ENCODE results near the gene PNMA1. TPM values are rescaled to one million over a fixed set of nuclear protein-coding genes. Genes with fewer than 3 reads are reported as not detected.

PNMA1 gene, protein sequence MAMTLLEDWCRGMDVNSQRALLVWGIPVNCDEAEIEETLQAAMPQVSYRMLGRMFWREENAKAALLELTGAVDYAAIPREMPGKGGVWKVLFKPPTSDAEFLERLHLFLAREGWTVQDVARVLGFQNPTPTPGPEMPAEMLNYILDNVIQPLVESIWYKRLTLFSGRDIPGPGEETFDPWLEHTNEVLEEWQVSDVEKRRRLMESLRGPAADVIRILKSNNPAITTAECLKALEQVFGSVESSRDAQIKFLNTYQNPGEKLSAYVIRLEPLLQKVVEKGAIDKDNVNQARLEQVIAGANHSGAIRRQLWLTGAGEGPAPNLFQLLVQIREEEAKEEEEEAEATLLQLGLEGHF
- 10 to 100 TPM; 26.6 to 28.3 TPM for total RNA-seq

DNA sequence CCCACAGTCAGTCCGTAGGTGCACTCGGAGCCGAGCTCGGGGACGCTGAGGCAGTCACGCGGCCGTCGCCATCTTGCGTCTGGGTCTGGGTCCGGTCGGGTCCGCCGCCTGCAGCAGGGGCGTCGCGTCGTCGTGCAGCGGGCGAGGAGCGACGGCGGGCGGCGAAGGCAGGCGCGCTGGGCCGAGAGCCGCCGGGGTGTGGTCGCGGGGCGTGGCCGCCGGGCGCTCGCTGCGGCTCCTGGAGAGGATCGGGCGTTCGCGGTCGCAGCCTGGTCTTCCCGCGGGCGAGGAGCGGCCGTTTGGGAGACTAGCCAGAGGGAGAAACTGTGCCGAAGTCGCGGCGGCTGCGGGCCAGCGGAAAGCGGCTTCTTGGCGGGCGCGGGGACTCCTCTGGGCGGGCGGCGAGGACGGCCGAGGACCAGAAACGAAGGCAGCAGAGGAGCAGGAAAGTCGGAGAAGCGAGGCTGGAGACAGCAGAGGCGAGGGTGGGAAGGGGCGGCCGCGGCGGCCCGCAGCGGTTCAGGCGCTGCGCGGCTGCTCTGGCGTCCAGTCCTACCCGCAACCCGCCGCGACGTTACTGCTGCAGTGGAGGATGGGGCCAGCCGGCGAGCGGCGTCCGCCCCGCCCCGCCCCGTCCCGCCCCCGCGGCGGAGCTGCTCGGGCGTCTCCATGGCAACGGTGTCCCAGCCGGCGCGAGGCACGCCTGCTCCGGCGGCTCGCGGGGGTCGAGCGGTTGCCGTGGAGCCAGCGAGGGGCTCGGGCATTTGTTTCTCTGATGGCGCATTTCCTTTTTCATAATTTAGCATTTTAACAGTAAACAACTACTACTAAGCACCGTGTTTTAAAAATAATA, at the start of gene PNMA1:
TSS of gene PNMA1 (minus strand) at position 582 of the 853 bp plus-strand sequence. CDS start 745 bp downstream, outside the sequence.
- no peaks in the 10 kb centered on the region for H3K9me3 Mint-ChIP-seq
- peak; percentile 92 for DNase-seq
- H3K4me3 Mint-ChIP-seq, result peak within 1 kb of the TSS; percentile 87
- H3K27me3 Mint-ChIP-seq, result no peaks in the 10 kb centered on the region
- H3K4me1 Mint-ChIP-seq, result peaks cover 15% of the 10 kb centered on the region
- H3K36me3 Mint-ChIP-seq, result peaks cover 9% of the 10 kb centered on the region
- peak within 1 kb of the TSS; percentile 90 for H3K27ac Mint-ChIP-seq

DNA sequence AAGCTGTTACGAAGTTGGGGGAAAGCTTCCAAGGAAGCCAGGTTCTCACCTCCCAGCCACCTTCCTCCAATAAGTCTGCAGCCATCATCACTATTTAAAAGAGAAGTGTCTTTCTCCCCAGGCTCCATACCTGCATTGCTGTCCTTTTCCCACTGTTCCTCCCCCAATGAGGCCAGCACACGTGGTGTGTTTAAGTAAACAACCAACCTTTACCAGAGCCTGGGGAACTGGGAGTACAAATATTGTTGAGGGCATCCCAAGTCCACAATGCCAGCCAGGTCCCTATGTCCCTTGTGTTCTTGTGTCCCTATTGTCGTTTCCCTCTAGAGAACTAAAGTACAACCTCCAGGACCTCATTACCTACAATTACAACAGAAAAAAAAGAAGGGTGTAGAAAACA, 49.2 kb upstream of the PNMA1 start:
- Mint-ChIP-seq H3K27ac (peak overlapping the region; percentile 98), H3K9me3 (no peaks in the 10 kb centered on the region), H3K4me3 (no peak overlapping the region), H3K27me3 (no peaks in the 10 kb centered on the region), H3K4me1 (peaks cover 58% of the 10 kb centered on the region), H3K36me3 (peaks cover 11% of the 10 kb centered on the region)
- DNase-seq, result no peak

DNA sequence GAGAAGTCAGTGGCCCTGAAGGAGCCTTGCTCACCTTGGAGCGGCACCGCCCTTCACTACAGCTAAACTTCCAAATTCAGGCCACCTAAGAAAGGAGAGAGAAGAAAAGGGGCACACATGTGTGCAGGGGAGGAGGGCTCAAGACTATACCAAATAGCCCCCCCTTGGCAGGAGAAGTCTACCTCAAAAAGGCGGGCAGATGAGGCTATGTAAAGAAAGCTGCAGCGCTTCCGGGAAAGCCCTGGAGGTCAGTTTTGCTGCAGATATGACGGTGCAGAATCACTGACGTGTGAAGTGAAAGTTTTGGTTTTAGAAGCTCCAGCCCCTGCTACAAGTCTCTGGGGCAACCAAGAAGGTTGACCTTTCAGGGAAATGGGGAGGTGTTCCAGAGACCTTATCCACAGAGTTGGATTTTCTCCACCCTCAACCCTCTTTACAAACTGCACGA, 48.2 kb upstream of the PNMA1 start:
- no peaks in the 10 kb centered on the region for H3K9me3 Mint-ChIP-seq
- H3K4me1 Mint-ChIP-seq, result peaks cover 64% of the 10 kb centered on the region
- no peaks in the 10 kb centered on the region for H3K27me3 Mint-ChIP-seq
- peaks cover 20% of the 10 kb centered on the region for H3K36me3 Mint-ChIP-seq
- peak overlapping the region; percentile 64 for H3K4me3 Mint-ChIP-seq
- DNase-seq, result peak; percentile 52
- peak overlapping the region; percentile 98 for H3K27ac Mint-ChIP-seq

DNA sequence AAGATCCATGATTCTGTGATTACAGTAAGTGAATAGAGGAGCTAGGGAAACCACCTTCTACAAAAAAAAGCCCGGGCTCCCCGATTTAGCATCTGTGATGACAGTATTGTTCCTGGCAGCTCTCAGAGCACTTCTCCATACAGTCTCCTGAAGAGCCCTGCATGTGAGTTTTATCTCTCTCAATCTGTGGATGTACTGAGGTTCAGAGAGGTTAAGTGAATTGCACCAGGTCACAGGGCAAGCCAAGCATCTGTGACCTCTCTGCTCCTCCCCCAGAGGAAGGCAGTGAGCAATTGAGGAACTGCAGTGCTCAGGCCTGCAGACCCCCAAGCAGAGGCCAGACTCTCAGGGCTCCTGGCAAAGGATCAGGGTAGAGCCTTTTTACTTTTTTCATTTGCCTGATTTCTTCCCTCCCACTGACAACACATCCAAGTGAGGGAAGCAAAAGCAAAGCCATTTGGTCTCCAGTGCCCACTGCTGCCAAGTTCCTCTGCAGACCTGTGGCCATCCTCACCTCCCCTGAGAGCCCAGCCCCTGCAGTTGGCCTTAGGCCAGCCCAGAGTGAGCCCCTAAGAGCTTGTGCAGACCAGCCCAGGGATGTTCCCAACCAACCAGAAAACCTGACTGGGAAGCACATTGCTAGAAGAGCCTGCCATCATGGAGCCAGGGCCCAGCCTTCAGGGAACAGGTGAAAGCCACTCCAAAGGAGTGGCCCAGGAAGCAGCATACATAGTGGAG, 47.6 kb upstream of the PNMA1 start:
- H3K4me1 Mint-ChIP-seq, result peaks cover 70% of the 10 kb centered on the region
- H3K36me3 Mint-ChIP-seq, result peaks cover 24% of the 10 kb centered on the region
- H3K4me3 Mint-ChIP-seq, result peak overlapping the region; percentile 88
- no peak for DNase-seq
- peak overlapping the region; percentile 98 for H3K27ac Mint-ChIP-seq
- H3K27me3 Mint-ChIP-seq, result no peaks in the 10 kb centered on the region
- H3K9me3 Mint-ChIP-seq, result no peaks in the 10 kb centered on the region

DNA sequence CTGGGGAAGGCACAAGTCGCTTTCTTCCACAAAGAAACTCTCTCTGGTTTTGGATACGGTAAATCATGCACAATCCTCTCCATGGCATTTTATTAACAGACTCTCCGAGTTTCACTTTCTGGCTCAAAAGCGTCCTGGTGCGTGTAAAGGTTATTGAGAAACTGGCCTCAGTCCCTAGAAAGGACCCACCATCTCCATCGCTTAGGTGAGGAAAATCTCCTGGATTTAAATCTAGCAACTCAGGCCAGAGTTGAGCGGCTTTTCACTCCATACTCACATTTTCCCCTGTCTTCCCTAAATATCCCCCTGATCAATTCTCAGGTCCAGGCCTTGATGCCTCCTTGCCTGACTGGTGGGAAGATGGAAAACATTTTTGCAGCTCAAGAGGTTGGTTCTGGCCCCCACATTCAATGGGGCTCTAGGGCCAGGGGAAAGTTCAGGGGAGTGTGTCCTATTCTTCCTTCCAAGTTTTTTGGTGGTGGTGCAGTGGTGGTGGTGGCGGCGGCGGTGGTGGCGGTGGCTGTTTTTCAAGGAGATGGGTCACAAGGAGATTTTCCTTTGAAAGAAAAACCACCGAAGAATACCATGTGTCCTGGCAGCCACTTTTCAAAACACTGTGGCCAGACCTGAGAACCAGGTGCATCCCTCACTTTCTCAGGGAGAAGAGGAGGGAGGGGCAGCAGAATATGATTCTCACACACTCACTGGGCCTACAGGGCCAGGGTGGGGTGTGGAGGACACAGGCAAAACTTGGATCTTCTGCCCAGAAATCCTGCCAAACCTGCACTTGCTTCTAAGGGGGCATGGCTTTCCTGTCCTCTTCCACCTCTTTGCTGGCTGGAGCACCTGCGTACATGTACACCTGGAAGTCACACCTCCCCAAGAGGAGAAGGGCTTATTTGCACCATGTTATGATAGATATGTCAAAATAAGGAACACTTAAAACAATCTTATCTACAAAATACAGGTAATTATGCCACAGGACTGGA, 46.7 kb upstream of the PNMA1 start:
- Mint-ChIP-seq H3K27ac (peak overlapping the region; percentile 98), H3K4me1 (peaks cover 74% of the 10 kb centered on the region), H3K27me3 (no peaks in the 10 kb centered on the region), H3K9me3 (no peaks in the 10 kb centered on the region), H3K36me3 (peaks cover 32% of the 10 kb centered on the region), H3K4me3 (peak overlapping the region; percentile 88)
- DNase-seq, result no peak

DNA sequence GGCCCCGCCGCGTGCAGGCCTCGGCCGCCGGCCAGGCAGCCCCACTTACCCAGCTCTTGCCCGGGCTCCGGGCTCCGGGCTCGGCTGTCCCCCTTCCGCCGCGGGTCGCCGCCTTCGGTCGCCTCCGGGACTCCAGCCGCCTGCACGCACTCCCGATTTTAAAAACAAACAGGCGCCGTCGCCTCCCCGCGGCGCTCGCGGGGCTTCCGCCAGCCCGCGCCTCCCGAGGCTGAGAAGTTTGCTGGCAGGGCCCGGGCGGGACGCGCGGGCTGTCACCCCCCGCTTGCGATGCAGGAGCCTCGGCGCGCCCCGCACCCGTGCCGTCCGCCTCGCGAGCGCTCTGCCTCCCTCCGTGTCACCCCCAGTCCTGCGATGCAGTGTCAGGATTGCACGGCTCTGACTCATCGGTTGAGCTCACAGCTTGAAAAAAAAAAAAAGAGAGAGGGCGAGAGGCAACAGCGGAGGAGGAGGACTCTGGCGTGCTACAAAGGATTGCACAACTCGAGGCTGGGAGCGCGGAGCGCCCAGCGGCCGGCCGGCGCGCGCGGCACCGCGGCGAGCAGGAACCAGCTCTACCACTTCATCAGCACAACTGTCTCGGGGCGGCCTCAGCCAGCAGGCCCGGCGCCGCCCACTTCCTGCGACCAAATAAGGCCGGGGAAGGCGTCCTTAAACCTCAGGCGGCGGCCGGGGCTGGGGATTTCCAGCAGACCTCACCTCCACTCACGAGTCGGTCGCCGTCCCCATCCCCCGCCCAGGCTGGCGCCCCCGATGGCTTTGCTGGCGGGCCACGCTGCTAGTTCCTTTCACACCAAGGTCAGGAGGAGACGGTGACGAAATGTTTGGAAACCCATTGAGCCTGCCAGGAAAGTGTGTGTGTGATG, 45.8 kb upstream of the PNMA1 start:
- Mint-ChIP-seq H3K4me1 (peaks cover 75% of the 10 kb centered on the region), H3K4me3 (peak overlapping the region; percentile 88), H3K9me3 (no peaks in the 10 kb centered on the region), H3K36me3 (peaks cover 30% of the 10 kb centered on the region), H3K27me3 (no peaks in the 10 kb centered on the region), H3K27ac (peak overlapping the region; percentile 98)
- DNase-seq, result peak; percentile 98

DNA sequence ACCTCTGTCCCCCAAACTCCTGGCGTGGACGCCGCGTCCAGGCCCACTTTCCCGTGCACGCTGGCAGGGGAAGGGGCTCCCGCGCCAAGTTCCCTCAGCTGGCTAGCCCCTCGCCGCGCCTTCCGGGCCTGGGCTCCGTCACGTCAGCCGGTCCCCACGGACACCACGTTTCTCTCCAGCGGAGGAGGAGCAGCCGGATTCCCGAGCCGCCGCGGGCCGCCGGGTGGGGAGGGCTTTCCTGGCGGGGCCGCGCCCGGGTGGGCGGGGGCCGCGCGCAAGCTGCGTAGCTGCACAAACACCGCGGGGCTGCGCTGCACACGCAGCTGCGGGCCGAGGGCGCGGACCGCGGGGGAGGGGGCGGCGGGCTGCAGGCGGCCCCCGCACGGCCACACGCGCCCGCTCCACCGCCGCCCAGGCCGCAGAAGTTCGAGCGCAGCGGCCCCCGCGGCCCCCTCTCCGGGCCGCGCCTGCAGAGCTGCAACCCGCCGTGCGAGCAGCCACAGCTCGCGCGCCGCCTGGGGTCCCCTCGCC, 45.1 kb upstream of the PNMA1 start:
- peak; percentile 67 for DNase-seq
- peak overlapping the region; percentile 90 for H3K27ac Mint-ChIP-seq

DNA sequence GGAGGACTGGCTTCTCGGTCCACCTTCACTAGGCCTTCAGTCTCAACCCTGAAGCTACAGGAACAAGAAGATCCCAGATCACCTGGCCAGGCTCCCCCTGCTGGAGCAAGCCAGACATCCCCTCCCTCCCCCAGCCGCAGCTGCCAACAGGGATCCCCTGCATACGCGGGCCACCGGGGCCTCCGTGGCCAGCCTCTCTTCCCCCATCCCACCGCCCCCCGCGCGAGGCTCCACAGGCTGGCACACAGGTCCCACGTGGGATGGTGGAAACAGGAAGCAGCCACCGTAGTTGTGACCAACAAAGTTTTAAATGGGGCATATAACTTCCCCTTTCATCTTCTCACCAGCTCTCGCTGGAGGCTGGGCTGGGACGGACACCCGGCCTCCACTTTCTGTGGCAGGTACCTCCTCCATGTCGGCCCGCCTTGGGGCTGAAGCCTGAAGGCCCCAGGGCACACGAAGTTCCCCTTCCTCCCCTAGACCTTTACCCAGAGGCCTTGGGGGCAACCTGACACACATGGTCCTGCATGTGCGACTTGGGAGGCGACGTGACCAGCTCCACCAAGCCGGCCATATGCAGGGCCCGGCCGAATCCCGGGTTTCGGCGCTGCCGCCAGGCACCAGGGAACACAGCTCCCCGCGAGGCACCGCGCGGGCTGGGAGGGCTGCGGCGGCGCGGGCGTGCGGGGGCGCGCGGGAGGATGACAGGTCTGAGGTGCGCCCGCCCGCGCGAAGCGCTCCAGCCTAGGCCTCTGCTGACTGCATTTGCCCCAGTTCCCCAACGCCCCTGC, 44.4 kb upstream of the PNMA1 start:
- Mint-ChIP-seq H3K9me3 (no peaks in the 10 kb centered on the region), H3K27ac (peak overlapping the region; percentile 97), H3K27me3 (no peaks in the 10 kb centered on the region), H3K4me1 (peaks cover 80% of the 10 kb centered on the region), H3K36me3 (peaks cover 34% of the 10 kb centered on the region), H3K4me3 (peak overlapping the region; percentile 93)
- DNase-seq, result peak; percentile 79

More for the DNA sequence above, 45.1 kb upstream of the PNMA1 start:
- peaks cover 77% of the 10 kb centered on the region for H3K4me1 Mint-ChIP-seq
- no peaks in the 10 kb centered on the region for H3K9me3 Mint-ChIP-seq
- peak overlapping the region; percentile 93 for H3K4me3 Mint-ChIP-seq
- H3K27me3 Mint-ChIP-seq, result no peaks in the 10 kb centered on the region
- H3K36me3 Mint-ChIP-seq, result peaks cover 31% of the 10 kb centered on the region

DNA sequence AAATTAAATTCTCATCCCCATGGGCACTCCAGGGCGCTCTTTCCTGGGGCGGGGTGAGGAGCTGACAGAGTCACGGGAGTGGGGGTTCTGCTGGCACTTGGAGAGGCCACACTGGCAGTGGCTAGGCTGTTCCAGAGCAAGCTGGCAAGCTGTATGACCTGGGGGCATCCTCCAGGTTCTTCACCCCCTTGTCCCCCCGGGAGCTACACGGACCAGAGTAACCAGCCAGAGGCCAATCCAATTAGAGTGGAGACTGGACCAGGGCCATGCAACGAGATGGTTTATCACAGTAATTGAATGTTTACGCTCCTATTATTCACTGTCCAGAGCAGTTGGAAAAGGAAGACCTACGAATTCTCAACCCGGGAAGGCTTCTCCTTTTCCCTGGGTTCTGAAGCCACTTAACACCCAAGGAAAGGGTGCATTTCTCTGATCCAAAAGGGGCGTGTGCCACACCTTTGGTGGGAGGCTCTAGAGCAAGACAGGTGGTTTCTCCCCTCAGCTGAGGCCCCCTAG, 43.8 kb upstream of the PNMA1 start:
- H3K27me3 Mint-ChIP-seq, result no peaks in the 10 kb centered on the region
- peak overlapping the region; percentile 93 for H3K4me3 Mint-ChIP-seq
- DNase-seq, result no peak
- H3K27ac Mint-ChIP-seq, result peak overlapping the region; percentile 97
- H3K36me3 Mint-ChIP-seq, result peaks cover 37% of the 10 kb centered on the region
- no peaks in the 10 kb centered on the region for H3K9me3 Mint-ChIP-seq
- H3K4me1 Mint-ChIP-seq, result peaks cover 80% of the 10 kb centered on the region

DNA sequence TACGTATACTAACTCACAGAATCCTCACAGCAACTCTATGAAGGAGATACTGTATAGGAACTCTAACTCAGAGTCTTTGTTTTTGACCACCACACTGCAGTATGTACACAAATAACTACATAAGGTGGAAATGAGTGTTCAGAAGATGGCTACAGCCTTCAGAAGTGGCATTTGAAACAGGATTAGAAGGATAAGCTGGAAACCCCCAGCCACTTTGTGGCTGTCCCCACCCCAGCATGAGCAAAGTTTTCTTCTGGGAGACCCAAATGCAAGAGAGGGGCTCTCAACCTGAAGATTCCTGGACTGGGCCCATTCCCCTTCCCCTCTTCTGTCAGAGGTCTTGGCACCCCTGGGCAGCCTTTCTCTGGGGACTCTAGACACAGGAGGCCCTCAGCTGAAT, 43.2 kb upstream of the PNMA1 start:
- no peaks in the 10 kb centered on the region for H3K9me3 Mint-ChIP-seq
- DNase-seq, result no peak
- H3K36me3 Mint-ChIP-seq, result peaks cover 41% of the 10 kb centered on the region
- H3K27me3 Mint-ChIP-seq, result no peaks in the 10 kb centered on the region
- peak overlapping the region; percentile 97 for H3K27ac Mint-ChIP-seq
- H3K4me3 Mint-ChIP-seq, result peak overlapping the region; percentile 93
- H3K4me1 Mint-ChIP-seq, result peaks cover 79% of the 10 kb centered on the region

DNA sequence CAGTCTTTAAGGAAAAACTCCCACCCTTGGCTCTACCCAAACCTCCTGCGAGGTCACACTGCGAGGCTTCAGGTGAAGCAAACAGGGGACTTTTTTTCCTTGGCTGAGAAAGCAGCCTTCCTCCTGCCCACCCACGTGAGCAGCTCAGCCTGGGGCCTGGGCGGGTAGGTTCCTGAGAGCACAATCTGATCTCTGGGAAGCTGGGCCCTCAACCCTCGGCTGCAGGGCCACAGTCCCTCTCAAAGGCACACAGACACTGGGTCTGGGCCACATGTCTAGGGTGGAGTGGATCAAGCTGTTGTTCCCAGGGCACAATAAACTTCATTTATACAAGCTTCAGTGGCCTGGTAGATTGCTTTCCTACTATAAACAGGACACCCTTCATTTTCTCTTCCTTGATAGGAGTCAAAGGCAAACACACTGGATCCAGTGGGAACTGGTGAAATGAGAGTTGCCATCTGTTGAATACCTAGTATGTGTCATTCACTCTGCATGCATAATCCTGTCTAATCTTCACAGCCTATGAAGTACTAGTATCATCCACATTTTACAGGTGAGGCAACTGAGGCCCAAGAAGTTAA, 41.3 kb upstream of the PNMA1 start:
- Mint-ChIP-seq H3K4me3 (peak overlapping the region; percentile 93), H3K36me3 (peaks cover 47% of the 10 kb centered on the region), H3K4me1 (peaks cover 79% of the 10 kb centered on the region), H3K27me3 (no peaks in the 10 kb centered on the region), H3K27ac (peak overlapping the region; percentile 97), H3K9me3 (no peaks in the 10 kb centered on the region)
- no peak for DNase-seq

DNA sequence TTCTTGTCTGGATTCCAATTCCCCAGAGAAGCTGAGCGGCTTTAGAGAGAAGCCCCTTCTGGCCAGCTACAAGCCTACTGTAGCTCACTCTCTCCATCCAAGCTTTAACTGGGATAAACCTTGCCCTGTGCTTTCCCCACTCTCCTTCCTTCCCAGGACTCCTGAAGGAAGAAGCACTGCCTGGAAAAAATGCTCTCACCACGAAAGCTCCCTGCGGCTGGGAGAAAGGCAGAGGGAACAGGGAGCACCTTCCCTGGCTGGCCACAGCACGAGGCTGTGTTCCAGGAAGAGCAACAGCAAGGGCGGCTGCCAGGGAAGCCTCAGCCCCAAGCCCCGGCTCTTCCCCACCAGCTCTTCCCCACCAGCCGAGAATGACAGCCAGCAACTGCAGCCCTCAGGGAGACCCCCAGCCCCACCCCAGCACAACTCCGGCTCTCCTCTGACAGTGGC, 40.8 kb upstream of the PNMA1 start:
- no peaks in the 10 kb centered on the region for H3K27me3 Mint-ChIP-seq
- no peaks in the 10 kb centered on the region for H3K9me3 Mint-ChIP-seq
- H3K27ac Mint-ChIP-seq, result peak overlapping the region; percentile 97
- DNase-seq, result no peak
- H3K4me3 Mint-ChIP-seq, result peak overlapping the region; percentile 93
- H3K36me3 Mint-ChIP-seq, result peaks cover 47% of the 10 kb centered on the region
- H3K4me1 Mint-ChIP-seq, result peaks cover 81% of the 10 kb centered on the region
